Neural progenitor cell (in vitro differentiated cells): ENCODE results near the gene MESP2.

ENCODE experiments used
- EZH2 ChIP-seq: fragments of 200-600 bp; sonication (generic); IDR thresholded peaks from 2 replicates; pipeline ENCODE4 v1.6.1; 2017; ENCODE audit warnings: antibody characterized with exemption, mild to moderate bottlenecking, moderate library complexity
- TF ChIP-seq, protein P1 (sequence below): fragments of 200-600 bp; sonication (generic); IDR thresholded peaks from 2 replicates; pipeline ENCODE4 v1.5.1; 2017; ENCODE audit warnings: antibody characterized with exemption, mild to moderate bottlenecking

DNA sequence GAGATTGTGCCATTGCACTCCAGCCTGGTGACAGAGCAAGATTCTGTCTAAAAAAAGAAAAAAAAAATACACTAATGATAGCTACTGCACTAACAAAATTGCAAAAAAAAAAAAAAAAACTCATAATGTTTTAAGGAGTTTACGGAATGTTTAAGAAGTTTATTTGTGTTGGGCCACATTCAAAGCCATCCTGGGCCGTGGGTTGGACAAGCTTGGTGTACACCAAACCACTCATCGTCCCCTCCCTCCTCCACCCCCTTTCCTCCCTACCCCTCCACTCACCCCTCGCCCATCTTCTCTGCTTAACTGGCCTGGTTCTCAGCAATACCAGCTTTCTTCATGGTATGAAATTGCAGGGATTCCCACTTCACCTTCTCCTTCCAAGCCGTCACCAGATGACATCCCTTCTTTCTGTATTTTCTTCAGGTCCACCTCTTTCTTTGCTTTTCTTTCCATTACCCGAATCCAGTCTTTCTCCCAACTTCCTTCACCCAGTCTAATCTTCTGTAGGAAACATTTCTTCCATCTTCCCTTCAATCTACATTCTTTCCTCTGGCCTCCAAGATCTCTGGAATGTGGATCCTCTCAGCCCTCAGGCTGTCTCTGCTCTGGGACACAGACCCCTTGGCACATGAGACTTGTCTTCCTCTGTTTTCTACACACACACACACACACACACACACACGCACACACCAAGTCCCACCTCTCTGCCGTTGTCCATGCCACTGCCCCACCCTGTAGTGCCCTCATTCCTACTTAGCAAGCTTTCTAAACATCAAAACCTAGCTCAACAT is 21.6 kb upstream of the MESP2 start:
- TF ChIP-seq, protein P1, sequence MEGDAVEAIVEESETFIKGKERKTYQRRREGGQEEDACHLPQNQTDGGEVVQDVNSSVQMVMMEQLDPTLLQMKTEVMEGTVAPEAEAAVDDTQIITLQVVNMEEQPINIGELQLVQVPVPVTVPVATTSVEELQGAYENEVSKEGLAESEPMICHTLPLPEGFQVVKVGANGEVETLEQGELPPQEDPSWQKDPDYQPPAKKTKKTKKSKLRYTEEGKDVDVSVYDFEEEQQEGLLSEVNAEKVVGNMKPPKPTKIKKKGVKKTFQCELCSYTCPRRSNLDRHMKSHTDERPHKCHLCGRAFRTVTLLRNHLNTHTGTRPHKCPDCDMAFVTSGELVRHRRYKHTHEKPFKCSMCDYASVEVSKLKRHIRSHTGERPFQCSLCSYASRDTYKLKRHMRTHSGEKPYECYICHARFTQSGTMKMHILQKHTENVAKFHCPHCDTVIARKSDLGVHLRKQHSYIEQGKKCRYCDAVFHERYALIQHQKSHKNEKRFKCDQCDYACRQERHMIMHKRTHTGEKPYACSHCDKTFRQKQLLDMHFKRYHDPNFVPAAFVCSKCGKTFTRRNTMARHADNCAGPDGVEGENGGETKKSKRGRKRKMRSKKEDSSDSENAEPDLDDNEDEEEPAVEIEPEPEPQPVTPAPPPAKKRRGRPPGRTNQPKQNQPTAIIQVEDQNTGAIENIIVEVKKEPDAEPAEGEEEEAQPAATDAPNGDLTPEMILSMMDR: no peak
- TF ChIP-seq EZH2: no peak
